NCI-H446 (cell line): ENCODE data around the gene RAB11FIP2.

Experiments
- DNase-seq, 2 experiments: peaks; one replicate each; lab custom pipeline; 2025; lab: John Stamatoyannopoulos, UW

Gene RAB11FIP2

DNA sequence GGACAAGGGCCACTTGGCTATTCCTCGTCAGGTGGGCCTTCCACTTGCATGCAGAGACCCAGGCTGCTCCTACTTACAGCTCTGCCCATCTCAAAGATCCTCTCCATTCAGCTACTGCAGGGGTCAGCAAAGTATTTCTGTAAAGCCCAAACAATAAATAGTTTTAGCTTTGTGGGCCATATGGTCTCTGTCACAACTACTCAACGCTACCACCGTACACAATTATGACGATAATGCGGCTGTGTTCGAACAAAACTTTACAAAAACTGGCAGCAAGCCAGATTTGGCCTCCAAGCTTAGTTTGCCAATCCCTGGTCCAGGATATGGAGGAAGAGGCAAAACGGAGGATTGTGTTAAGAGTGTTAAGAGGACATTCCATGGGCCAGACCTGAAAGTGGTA, 12.8 kb downstream of the RAB11FIP2 start:
- DNase-seq: no peak

DNA sequence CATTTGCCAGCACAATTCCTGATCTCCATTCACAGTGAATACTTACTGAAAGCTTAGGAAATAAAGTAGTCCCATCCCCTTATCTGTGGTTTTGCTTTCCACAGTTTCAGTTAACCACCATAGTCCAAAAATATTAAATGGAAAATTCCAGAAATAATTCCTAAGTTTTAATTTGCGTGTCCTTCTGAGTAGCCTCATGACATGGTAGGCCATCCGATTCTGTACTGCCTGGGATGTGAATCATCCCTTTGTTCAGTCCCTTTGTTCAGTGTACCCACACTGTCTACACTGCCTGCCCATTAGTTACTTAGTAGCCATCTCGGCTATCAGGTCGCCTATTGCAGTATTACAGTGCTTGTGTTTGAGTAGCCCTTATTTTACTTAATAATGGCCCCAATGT, 14.2 kb downstream of the RAB11FIP2 start:
- DNase-seq: no peak

GRCh38 chr10:118031351-118032075, 15.2 kb downstream of the RAB11FIP2 start:
- no peak for DNase-seq

DNA sequence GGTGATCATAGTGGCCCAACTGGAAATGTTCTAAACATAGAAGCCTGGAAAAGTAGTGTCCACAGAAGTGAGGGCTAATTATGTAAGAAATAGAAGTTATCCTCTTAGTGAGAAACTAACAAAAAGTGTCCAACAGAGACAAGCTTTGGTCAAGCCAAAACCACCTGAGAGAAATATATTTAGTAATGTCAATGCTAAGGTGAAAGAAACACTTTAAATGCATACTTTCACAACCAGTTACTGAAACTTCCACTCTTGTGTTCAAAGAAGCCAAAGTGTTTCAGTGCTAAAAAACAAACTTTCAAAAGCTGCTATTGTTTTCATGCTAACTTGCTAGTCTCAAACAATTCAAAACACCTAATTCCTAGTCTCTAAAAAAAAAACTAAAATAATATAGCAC, 18.1 kb downstream of the RAB11FIP2 start:
- DNase-seq: no peak

DNA sequence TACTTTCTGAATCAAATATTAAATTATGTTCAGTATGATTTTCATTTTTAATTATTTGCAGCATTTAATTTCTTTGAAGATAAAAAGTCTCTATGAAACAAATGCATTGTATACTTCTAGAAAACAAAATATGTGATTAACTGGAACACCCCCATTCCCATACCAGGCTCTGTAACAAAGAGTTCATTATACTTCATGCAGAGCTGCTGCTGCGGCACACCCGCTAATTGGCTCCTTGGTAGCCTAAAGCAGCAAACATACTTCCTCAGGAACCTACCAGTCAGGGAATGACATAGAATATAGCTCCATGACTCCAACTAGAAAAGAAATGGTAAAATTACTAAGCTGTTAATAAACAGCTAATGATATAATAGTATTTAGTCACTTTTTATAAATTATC, 19.3 kb downstream of the RAB11FIP2 start:
- no peak for DNase-seq

- DNase-seq: no peak
Measured at GRCh38 chr10:118026936-118027335, 19.8 kb downstream of the RAB11FIP2 start.

DNA sequence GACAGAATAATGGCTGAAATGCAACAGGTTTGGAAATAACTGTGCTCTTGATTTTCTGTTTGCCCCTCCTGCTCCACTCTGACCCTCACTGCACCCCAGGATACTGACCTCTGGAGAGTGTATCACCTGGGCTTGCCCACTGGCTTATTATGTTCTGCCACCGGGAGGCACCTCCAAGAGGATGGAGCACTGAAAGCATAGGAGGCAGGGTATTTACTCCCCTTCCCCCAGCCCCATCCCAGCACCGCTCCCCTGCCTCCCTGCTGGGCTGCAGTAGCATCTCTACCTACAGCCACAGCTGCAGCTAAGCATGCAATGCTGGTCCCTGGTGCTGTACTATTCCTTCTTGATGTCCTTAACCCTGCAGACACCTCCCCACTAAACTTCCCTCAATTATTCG, 26.4 kb downstream of the RAB11FIP2 start:
- no peak for DNase-seq

- no peak for DNase-seq
Measured at GRCh38 chr10:118017850-118018249, 28.9 kb downstream of the RAB11FIP2 start.

DNA sequence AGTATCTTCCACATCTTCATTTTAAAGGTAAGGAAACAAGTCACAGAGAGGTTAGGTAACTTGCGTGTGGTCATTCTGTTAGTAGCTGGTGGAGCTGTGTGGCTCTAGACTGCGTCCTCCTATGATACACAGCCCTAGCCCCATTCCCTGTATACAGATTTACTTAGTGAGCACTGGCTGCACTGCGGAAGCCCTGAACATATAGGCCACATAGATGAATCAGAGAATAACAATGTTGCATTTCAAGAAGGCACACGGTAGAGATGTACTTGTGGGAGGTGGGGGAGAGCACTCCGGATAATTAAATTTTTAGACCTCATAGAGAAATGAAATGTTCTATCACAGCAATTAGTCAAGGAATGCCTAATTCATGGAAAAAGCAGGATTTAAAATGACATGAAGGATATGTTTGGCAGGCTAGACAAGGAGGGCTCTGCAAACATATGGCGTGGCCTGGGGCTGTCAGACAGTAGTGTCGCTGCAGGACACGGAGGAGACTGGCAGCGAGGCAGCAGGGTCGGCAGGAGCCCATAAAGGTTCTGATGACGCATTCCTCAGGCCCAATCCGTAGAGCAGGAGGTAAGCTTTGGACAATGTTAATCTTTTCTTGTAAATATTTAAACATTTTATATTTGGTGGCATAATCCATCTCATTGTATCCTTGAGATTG, 29.5 kb downstream of the RAB11FIP2 start:
- no peak for DNase-seq

GRCh38 chr10:118012952-118013525, 33.7 kb downstream of the RAB11FIP2 start:
- no peak for DNase-seq

- peak in 1 of 2 experiments; percentile 25 for DNase-seq
Measured at GRCh38 chr10:118007773-118008172, 39.0 kb downstream of the RAB11FIP2 start.

DNA sequence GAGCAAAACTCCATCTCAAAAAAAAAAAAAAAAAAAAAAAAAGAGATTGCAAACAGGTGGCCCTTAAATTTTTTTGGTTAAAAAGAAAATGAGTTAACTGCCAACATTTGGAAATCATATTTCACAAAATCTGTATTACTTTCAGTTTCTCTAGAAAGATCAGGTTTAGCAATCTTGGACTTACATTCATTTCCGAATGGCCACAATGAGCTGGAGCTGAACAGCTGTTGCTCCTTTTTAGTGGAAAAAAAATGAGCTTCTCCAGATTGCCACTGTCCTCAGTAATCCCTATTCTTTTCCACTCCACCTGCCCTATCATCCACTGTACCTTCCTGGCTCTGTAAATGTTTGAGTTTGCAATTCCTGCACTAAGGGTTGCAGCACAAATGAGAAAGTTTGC, 43.6 kb downstream of the RAB11FIP2 start:
- DNase-seq: no peak

GRCh38 chr10:118002581-118002980, 44.2 kb downstream of the RAB11FIP2 start:
- DNase-seq: no peak

DNA sequence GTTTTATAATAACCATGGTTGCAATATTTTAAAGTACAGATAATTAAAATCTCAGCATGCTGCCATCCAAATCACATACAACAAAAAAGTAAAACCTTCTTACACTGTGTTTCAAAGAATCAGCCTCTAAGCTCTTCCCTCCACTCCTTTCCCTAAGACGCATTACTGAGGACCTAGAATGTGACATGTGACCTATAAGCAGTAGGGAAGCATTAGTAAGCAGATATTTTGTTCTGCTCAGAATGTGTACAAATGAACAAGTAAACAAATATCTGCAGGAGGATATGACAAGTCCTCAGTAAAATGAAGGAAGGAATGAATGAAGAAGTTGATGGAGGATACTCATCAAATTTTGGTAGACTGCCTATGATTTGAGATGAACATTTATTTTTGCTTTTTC, 49.1 kb downstream of the RAB11FIP2 start:
- DNase-seq: no peak

DNA sequence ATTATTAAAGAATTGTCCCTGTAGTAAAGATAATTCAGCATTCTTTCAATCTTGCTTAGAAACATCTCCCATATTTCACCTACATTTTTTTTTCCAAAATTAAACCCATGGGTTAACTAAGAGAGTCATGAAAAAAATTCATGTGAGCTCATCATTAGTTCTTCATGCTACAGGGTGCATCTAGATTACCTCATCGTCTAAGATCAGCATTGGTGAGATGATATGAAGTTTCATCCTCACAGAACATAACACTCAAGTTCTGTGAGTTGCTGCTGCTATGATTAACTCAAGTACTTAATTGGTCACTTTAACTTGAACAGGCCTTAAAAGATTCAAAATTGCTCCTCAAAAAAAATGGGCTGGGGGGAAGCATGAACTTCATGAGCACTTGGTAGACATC, 50.0 kb downstream of the RAB11FIP2 start:
- DNase-seq: no peak

DNA sequence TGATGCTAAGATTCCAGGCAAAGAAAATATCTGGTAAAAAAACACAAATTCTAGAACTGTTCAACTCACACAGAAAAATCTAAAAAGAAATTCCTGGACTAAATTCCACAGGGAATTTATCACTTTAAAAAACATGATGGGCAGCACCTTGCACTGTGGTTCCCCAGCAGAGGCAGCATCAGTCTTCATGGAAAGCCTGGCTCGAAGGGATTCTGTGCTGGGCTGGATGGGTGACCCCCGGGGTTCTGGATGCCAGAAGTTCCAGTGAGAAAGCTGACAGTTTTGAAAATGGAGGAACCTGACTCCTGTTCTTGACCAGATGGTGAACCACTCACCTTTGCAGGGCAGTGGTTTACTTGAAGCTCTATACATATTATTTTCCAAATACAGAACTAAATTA, 52.0 kb downstream of the RAB11FIP2 start:
- DNase-seq: no peak

- DNase-seq: no peak
Measured at GRCh38 chr10:117993166-117993565, 53.6 kb downstream of the RAB11FIP2 start.

- no peak for DNase-seq
Measured at GRCh38 chr10:117991701-117992100, 55.0 kb downstream of the RAB11FIP2 start.

DNA sequence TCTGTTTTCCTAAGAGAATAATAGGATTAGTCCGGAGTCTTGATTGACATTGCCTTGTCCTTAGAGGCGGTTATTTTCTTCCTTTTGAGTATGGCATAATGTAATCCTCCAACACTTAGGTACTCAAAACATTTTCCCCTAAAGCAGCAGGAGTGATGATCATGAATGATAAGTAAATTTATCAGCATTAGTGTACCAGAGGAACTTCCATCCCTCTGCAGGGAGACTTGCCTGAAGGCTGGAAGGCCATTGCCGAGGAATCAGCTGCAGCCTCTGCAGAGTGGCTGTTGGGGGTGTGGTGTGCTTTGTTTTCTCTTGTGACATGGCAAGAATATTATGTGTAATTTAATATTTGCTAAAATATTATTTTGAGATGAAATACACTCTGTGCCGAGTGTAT, 56.8 kb downstream of the RAB11FIP2 start:
- no peak for DNase-seq

GRCh38 chr10:117988814-117989213, 57.9 kb downstream of the RAB11FIP2 start:
- no peak for DNase-seq

- no peak for DNase-seq
Measured at GRCh38 chr10:117987244-117987909, 59.4 kb downstream of the RAB11FIP2 start.

GRCh38 chr10:117983961-117984360, 62.8 kb downstream of the RAB11FIP2 start:
- DNase-seq: no peak
